ENCODE measurements around the gene EFTUD2. TPM values are rescaled to one million over a fixed set of nuclear protein-coding genes. Genes with fewer than 3 reads are reported as not detected.
A peak's percentile ranks its signal among the peaks of the same experiment; 100 is the strongest.

Gene EFTUD2
- total and polyA plus RNA-seq, 9 of the 15 experiments (the other 6 are each of a cell fraction or from before 2014, with no cell fraction given) = 65.8 to 362 (median 218) TPM

- peak; percentile 92 for TF ChIP-seq VEZF1 (CRISPR knock-in tag; IDR thresholded peaks at IDR 0.05)
- TF ChIP-seq PRMT5 (CRISPR knock-in tag; IDR thresholded peaks at IDR 0.05) = no peak
- no peak for TF ChIP-seq COPS2 (conservative IDR thresholded peaks at IDR 0.05)
- TF ChIP-seq NR4A1 (CRISPR knock-in tag; IDR thresholded peaks at IDR 0.05) = no peak
- peak; percentile 56; the same call in 1 of the 2 replicates for TF ChIP-seq NR4A1 (tag; IDR thresholded peaks at IDR 0.05)
- TF ChIP-seq, protein P1, sequence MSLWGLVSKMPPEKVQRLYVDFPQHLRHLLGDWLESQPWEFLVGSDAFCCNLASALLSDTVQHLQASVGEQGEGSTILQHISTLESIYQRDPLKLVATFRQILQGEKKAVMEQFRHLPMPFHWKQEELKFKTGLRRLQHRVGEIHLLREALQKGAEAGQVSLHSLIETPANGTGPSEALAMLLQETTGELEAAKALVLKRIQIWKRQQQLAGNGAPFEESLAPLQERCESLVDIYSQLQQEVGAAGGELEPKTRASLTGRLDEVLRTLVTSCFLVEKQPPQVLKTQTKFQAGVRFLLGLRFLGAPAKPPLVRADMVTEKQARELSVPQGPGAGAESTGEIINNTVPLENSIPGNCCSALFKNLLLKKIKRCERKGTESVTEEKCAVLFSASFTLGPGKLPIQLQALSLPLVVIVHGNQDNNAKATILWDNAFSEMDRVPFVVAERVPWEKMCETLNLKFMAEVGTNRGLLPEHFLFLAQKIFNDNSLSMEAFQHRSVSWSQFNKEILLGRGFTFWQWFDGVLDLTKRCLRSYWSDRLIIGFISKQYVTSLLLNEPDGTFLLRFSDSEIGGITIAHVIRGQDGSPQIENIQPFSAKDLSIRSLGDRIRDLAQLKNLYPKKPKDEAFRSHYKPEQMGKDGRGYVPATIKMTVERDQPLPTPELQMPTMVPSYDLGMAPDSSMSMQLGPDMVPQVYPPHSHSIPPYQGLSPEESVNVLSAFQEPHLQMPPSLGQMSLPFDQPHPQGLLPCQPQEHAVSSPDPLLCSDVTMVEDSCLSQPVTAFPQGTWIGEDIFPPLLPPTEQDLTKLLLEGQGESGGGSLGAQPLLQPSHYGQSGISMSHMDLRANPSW (CRISPR knock-in tag; IDR thresholded peaks at IDR 0.05) = no peak; the same call in 1 of the 2 replicates
- peak; percentile 50; the same call in 1 of the 2 replicates for TF ChIP-seq PKNOX1 (IDR thresholded peaks at IDR 0.05)
- no peak for TF ChIP-seq NCOA4 (IDR thresholded peaks at IDR 0.05; ENCODE audit: partially characterized antibody)
- no peak for TF ChIP-seq ZNF655 (CRISPR knock-in tag; IDR thresholded peaks at IDR 0.05)
- TF ChIP-seq ESRRB (CRISPR knock-in tag; IDR thresholded peaks at IDR 0.05; ENCODE audit: borderline replicate concordance) = no peak
- TF ChIP-seq RFX5 (IDR thresholded peaks at IDR 0.05; ENCODE audit: low read depth, low read length) = 0 out of 2 replicates have a peak, but pooled peaks have one; percentile 48
- TF ChIP-seq SPI1 (IDR thresholded peaks at IDR 0.05; ENCODE audit: borderline replicate concordance, low read depth, low read length) = 0 out of 2 replicates have a peak, but pooled peaks have one; percentile 40
- TF ChIP-seq TFAM (CRISPR knock-in tag; conservative IDR thresholded peaks at IDR 0.05) = no peak
- peak; percentile 76; the same call in 1 of the 2 replicates for TF ChIP-seq GATAD2B (IDR thresholded peaks at IDR 0.05; ENCODE audit: borderline replicate concordance)
- 0 out of 2 replicates have a peak, but pooled peaks have one; percentile 49 for TF ChIP-seq BACH1 (tag; IDR thresholded peaks at IDR 0.05)
- TF ChIP-seq BRCA1 (IDR thresholded peaks at IDR 0.05) = no peak
- TF ChIP-seq BRCA1 (CRISPR knock-in tag; IDR thresholded peaks at IDR 0.05) = no peak
- TF ChIP-seq RBM39 (optimal IDR thresholded peaks at IDR 0.05; ENCODE audit: low read depth, low read length) = no peak
- no peak for TF ChIP-seq SAFB (IDR thresholded peaks at IDR 0.05; ENCODE audit: borderline replicate concordance, low read depth, low read length)
- TF ChIP-seq XRCC5 (IDR thresholded peaks at IDR 0.05; ENCODE audit: low read depth, low read length) = peak; percentile 85; the same call in 1 of the 2 replicates
- TF ChIP-seq PTBP1 (IDR thresholded peaks at IDR 0.05; ENCODE audit: low read depth, low read length) = no peak
- peak; percentile 72 for TF ChIP-seq KLF1 (tag; IDR thresholded peaks at IDR 0.05)
- TF ChIP-seq ARID2 (IDR thresholded peaks at IDR 0.05) = no peak
Measured at GRCh38 chr17:44899074-44899782, at the start of gene EFTUD2 (continued).

Measured in K562 (cell line).